ENCODE results near the gene PIEZO1.
"Not testable (repeated sequence)": the region's sequence is repeated elsewhere in the genome, so short reads cannot be mapped to it uniquely, and the experiment has no call there.

PIEZO1 gene

GRCh38 chr16:88780142-88781062, 4.6 kb downstream of the PIEZO1 start:
- no peak for DNase-seq

- no peak for DNase-seq
Measured at GRCh38 chr16:88779406-88780141, 5.4 kb downstream of the PIEZO1 start.

GRCh38 chr16:88778541-88779065, 6.4 kb downstream of the PIEZO1 start:
- DNase-seq: no peak

- no peak for DNase-seq
Measured at GRCh38 chr16:88778271-88778525, 6.8 kb downstream of the PIEZO1 start.

- no peak for DNase-seq
Measured at GRCh38 chr16:88777471-88778270, 7.3 kb downstream of the PIEZO1 start.

GRCh38 chr16:88775825-88776224, 9.2 kb downstream of the PIEZO1 start:
- no peak for DNase-seq

GRCh38 chr16:88774544-88775393, 10.3 kb downstream of the PIEZO1 start:
- DNase-seq: no peak

GRCh38 chr16:88773812-88774291, 11.2 kb downstream of the PIEZO1 start:
- no peak for DNase-seq

- no peak for DNase-seq
Measured at GRCh38 chr16:88772871-88773811, 11.9 kb downstream of the PIEZO1 start.

- not testable (repeated sequence) for DNase-seq
Measured at GRCh38 chr16:88771781-88772180, 13.2 kb downstream of the PIEZO1 start.

GRCh38 chr16:88771294-88771772, 13.7 kb downstream of the PIEZO1 start:
- DNase-seq: no peak

GRCh38 chr16:88770461-88771293, 14.3 kb downstream of the PIEZO1 start:
- DNase-seq: peak; percentile 40

- DNase-seq: peak; percentile 38
Measured at GRCh38 chr16:88769617-88770460, 15.2 kb downstream of the PIEZO1 start.

- peak; percentile 2 for DNase-seq
Measured at GRCh38 chr16:88768071-88768783, 16.8 kb downstream of the PIEZO1 start.

GRCh38 chr16:88767546-88768070, 17.4 kb downstream of the PIEZO1 start:
- no peak for DNase-seq

- no peak for DNase-seq
Measured at GRCh38 chr16:88766975-88767374, 18.0 kb downstream of the PIEZO1 start.

- DNase-seq: no peak
Measured at GRCh38 chr16:88764913-88765349, 20.1 kb downstream of the PIEZO1 start.

GRCh38 chr16:88764080-88764479, 20.9 kb downstream of the PIEZO1 start:
- DNase-seq: no peak

Measured in NCI-H345 (cell line).